RWPE2 (cell line): ENCODE measurements around the gene KIF3C.

Source experiments
- ATAC-seq: fragments of 200-7000 bp; cut with Tn5 transposase; 3 replicates; pipeline ENCODE4 v1.9.1; 2021; ENCODE audit warnings: low read depth
- DNase-seq: peaks from one replicate; pipeline ENCODE4 v3.0.0-alpha.2; 2020; ENCODE audit warnings: low spot score
- H3K27ac ChIP-seq: fragments of 450-650 bp; 2 replicates; pipeline ENCODE4 v1.5.1; 2017; ENCODE audit warnings: mild to moderate bottlenecking; ENCODE audit not compliant: poor library complexity, severe bottlenecking
- H3K27me3 ChIP-seq: fragments of 250-450 bp; sonication (Bioruptor Pico); 2 replicates; pipeline ENCODE4 v1.5.1; 2021; ENCODE audit warnings: mild to moderate bottlenecking, moderate library complexity; ENCODE audit not compliant: insufficient read depth, poor library complexity, severe bottlenecking
- H3K36me3 ChIP-seq: fragments of 250-450 bp; sonication (Bioruptor Pico); 2 replicates; pipeline ENCODE4 v1.5.1; 2020; ENCODE audit warnings: low read depth, mild to moderate bottlenecking, moderate library complexity
- H3K4me1 ChIP-seq: fragments of 250-450 bp; sonication (Bioruptor Pico); 2 replicates; pipeline ENCODE4 v1.5.1; 2021; ENCODE audit warnings: mild to moderate bottlenecking, moderate library complexity; ENCODE audit not compliant: insufficient read depth, poor library complexity, severe bottlenecking
- H3K4me3 ChIP-seq: fragments of 250-450 bp; sonication (Bioruptor Pico); 2 replicates; pipeline ENCODE4 v1.5.1; 2021; ENCODE audit warnings: mild to moderate bottlenecking, moderate library complexity; ENCODE audit not compliant: severe bottlenecking
- H3K9me3 ChIP-seq: fragments of 250-450 bp; sonication (Bioruptor Pico); 2 replicates; pipeline ENCODE4 v1.5.1; 2021; ENCODE audit warnings: mild to moderate bottlenecking, moderate library complexity; ENCODE audit not compliant: severe bottlenecking
- CTCF ChIP-seq: fragments of 450-650 bp; IDR thresholded peaks from one replicate; pipeline ENCODE4 v1.5.1; 2017; ENCODE audit warnings: mild to moderate bottlenecking, moderate library complexity; ENCODE audit not compliant: poor library complexity, severe bottlenecking

Gene KIF3C

GRCh38 chr2:25980951-25981350 lies 1.3 kb downstream of the KIF3C start:
- ATAC-seq (no peak), DNase-seq (no peak)
- no peaks in the 10 kb centered on the region for H3K27me3 ChIP-seq
- no peak for TF ChIP-seq CTCF
- H3K4me1 ChIP-seq: peaks cover 18% of the 10 kb centered on the region
- H3K27ac ChIP-seq: no peak overlapping the region
- no peak overlapping the region for H3K4me3 ChIP-seq
- no peaks in the 10 kb centered on the region for H3K36me3 ChIP-seq
- H3K9me3 ChIP-seq: no peaks in the 10 kb centered on the region

GRCh38 chr2:25980076-25980887 lies 2.0 kb downstream of the KIF3C start:
- Histone ChIP-seq H3K27ac (no peak overlapping the region), H3K27me3 (no peaks in the 10 kb centered on the region), H3K9me3 (no peaks in the 10 kb centered on the region), H3K36me3 (no peaks in the 10 kb centered on the region), H3K4me3 (no peak overlapping the region), H3K4me1 (peaks cover 18% of the 10 kb centered on the region)
- ATAC-seq (no peak), DNase-seq (no peak)
- no peak for TF ChIP-seq CTCF

- no peaks in the 10 kb centered on the region for H3K36me3 ChIP-seq
- H3K4me1 ChIP-seq: peaks cover 18% of the 10 kb centered on the region
- H3K27me3 ChIP-seq: no peaks in the 10 kb centered on the region
- ATAC-seq (no peak), DNase-seq (no peak)
- TF ChIP-seq CTCF: no peak
- no peaks in the 10 kb centered on the region for H3K9me3 ChIP-seq
- no peak overlapping the region for H3K4me3 ChIP-seq
- peak overlapping the region; percentile 54 for H3K27ac ChIP-seq
Measured at GRCh38 chr2:25979001-25979400, 3.3 kb downstream of the KIF3C start.

GRCh38 chr2:25977768-25978167 lies 4.5 kb downstream of the KIF3C start:
- Histone ChIP-seq H3K4me3 (no peak overlapping the region), H3K36me3 (no peaks in the 10 kb centered on the region; the same call in 1 of the 2 replicates), H3K27ac (peak overlapping the region; percentile 54), H3K4me1 (peaks cover 18% of the 10 kb centered on the region), H3K9me3 (no peaks in the 10 kb centered on the region), H3K27me3 (no peaks in the 10 kb centered on the region)
- TF ChIP-seq CTCF: no peak
- DNase-seq: peak; percentile 79
- peak; percentile 76 for ATAC-seq
